DOHH2 (cell line): ENCODE data around the gene SLC41A1.

ENCODE experiments used
- H3F3A ChIP-seq: fragments of 200-600 bp; sonication (generic), shearing (Covaris generic); 2 replicates; pipeline ENCODE4 v1.6.0; 2016; ENCODE audit warnings: antibody characterized with exemption, mild to moderate bottlenecking; ENCODE audit not compliant: control insufficient read depth, insufficient read depth
- H3K27ac ChIP-seq: fragments of 200-600 bp; sonication (generic); 2 replicates; pipeline ENCODE4 v1.5.1; 2014; ENCODE audit warnings: low read depth, mild to moderate bottlenecking, low read length, moderate library complexity
- H3K27me3 ChIP-seq: fragments of 200-600 bp; sonication (generic); 2 replicates; pipeline ENCODE4 v1.6.1; 2014; ENCODE audit warnings: mild to moderate bottlenecking, low read length, mixed read lengths; ENCODE audit not compliant: control insufficient read depth
- H3K36me3 ChIP-seq: fragments of 200-600 bp; sonication (generic); 2 replicates; pipeline ENCODE4 v1.6.1; 2014; ENCODE audit warnings: mild to moderate bottlenecking, low read length, moderate library complexity, mixed read lengths; ENCODE audit not compliant: control insufficient read depth
- H3K4me1 ChIP-seq: fragments of 200-600 bp; sonication (generic); 2 replicates; pipeline ENCODE4 v1.6.1; 2014; ENCODE audit warnings: mild to moderate bottlenecking, low read length, mixed read lengths; ENCODE audit not compliant: control insufficient read depth
- H3K4me2 ChIP-seq: fragments of 200-600 bp; sonication (generic); 2 replicates; pipeline ENCODE4 v1.6.0; 2014; ENCODE audit warnings: mild to moderate bottlenecking, low read length, moderate library complexity
- H3K4me3 ChIP-seq: fragments of 200-600 bp; sonication (generic); 2 replicates; pipeline ENCODE4 v1.5.1; 2014; ENCODE audit warnings: mild to moderate bottlenecking, low read length, mixed read lengths
- H3K79me2 ChIP-seq: fragments of 200-600 bp; sonication (generic); 2 replicates; pipeline ENCODE4 v1.6.1; 2014; ENCODE audit warnings: mild to moderate bottlenecking, low read length, mixed read lengths; ENCODE audit not compliant: control insufficient read depth
- H3K9me2 ChIP-seq: fragments of 200-600 bp; sonication (generic); replicated peaks from 2 replicates; pipeline ENCODE4 v1.6.1; 2014; ENCODE audit warnings: mild to moderate bottlenecking, low read length, mixed read lengths; ENCODE audit not compliant: control insufficient read depth
- H3K9me3 ChIP-seq: fragments of 200-600 bp; sonication (generic); 2 replicates; pipeline ENCODE4 v1.6.1; 2014; ENCODE audit warnings: antibody characterized with exemption, low read length, mixed read lengths; ENCODE audit not compliant: control insufficient read depth, insufficient read depth
- H4K20me1 ChIP-seq: fragments of 200-600 bp; sonication (generic); 2 replicates; pipeline ENCODE4 v1.6.0; 2014; ENCODE audit warnings: low read depth, mild to moderate bottlenecking, antibody characterized with exemption, low read length, moderate library complexity; ENCODE audit not compliant: control insufficient read depth, insufficient read depth
- CTCF ChIP-seq: fragments of 200-600 bp; sonication (generic); IDR thresholded peaks from one replicate; pipeline ENCODE4 v1.5.1; 2014; ENCODE audit warnings: antibody characterized with exemption, mild to moderate bottlenecking, low read depth, low read length; ENCODE audit not compliant: poor library complexity, severe bottlenecking
- EZH2phosphoT487 ChIP-seq: fragments of 200-600 bp; sonication (generic); IDR thresholded peaks from 2 replicates; pipeline ENCODE4 v1.6.1; 2017; ENCODE audit warnings: borderline replicate concordance, mild to moderate bottlenecking, antibody characterized with exemption, low read length, moderate library complexity, mixed read lengths

Gene SLC41A1

GRCh38 chr1:205775717-205776056 is 37.3 kb downstream of the SLC41A1 start:
- Histone ChIP-seq H3K4me1 (peaks cover 17% of the 10 kb centered on the region), H3K27me3 (peaks cover 4% of the 10 kb centered on the region; the same call in 1 of the 2 replicates), H3K27ac (no peak overlapping the region), H3K4me2 (peak overlapping the region; percentile 75), H4K20me1 (no peaks in the 10 kb centered on the region), H3K79me2 (no peaks in the 10 kb centered on the region), H3F3A (peaks cover 5% of the 10 kb centered on the region; the same call in 1 of the 2 replicates), H3K4me3 (peak overlapping the region; percentile 78), H3K9me2 (no peaks in the 10 kb centered on the region), H3K9me3 (no peaks in the 10 kb centered on the region), H3K36me3 (no peaks in the 10 kb centered on the region)
- TF ChIP-seq CTCF (no peak), EZH2phosphoT487 (no peak)

GRCh38 chr1:205775015-205775716 is 37.8 kb downstream of the SLC41A1 start, which contains the start of gene RAB29:
TSS of gene RAB29 (minus strand) at chr1:205775482. CDS start at chr1:205774956, 526 bp downstream.
- no peak within 1 kb of the TSS for H3K27ac ChIP-seq

GRCh38 chr1:205774198-205775014 is 38.6 kb downstream of the SLC41A1 start:
- no peaks in the 10 kb centered on the region for H4K20me1 ChIP-seq
- H3K4me3 ChIP-seq, result peak overlapping the region; percentile 78
- H3K4me2 ChIP-seq, result peak overlapping the region; percentile 75
- H3K79me2 ChIP-seq, result no peaks in the 10 kb centered on the region
- H3F3A ChIP-seq, result peaks cover 5% of the 10 kb centered on the region; the same call in 1 of the 2 replicates
- H3K9me2 ChIP-seq, result no peaks in the 10 kb centered on the region
- no peak overlapping the region for H3K27ac ChIP-seq
- no peaks in the 10 kb centered on the region for H3K9me3 ChIP-seq
- peaks cover 4% of the 10 kb centered on the region; the same call in 1 of the 2 replicates for H3K27me3 ChIP-seq
- no peaks in the 10 kb centered on the region for H3K36me3 ChIP-seq
- H3K4me1 ChIP-seq, result peaks cover 17% of the 10 kb centered on the region
- TF ChIP-seq EZH2phosphoT487, result no peak; the same call in 1 of the 2 replicates
- no peak for TF ChIP-seq CTCF

More at GRCh38 chr1:205775015-205775716, 37.8 kb downstream of the SLC41A1 start, which contains the start of gene RAB29:
- Histone ChIP-seq H3K27me3 (peaks cover 4% of the 10 kb centered on the region; the same call in 1 of the 2 replicates), H3K79me2 (no peaks in the 10 kb centered on the region), H3K9me3 (no peaks in the 10 kb centered on the region), H4K20me1 (no peaks in the 10 kb centered on the region), H3K4me1 (peaks cover 17% of the 10 kb centered on the region), H3K9me2 (no peaks in the 10 kb centered on the region), H3K36me3 (no peaks in the 10 kb centered on the region), H3F3A (peaks cover 5% of the 10 kb centered on the region; the same call in 1 of the 2 replicates), H3K4me3 (peak within 1 kb of the TSS; percentile 78), H3K4me2 (peak within 1 kb of the TSS; percentile 75)
- TF ChIP-seq EZH2phosphoT487 (peak; percentile 12; the same call in 1 of the 2 replicates), CTCF (no peak)
